Measurements from ENCODE around the gene WDR26.

The WDR26 gene

DNA sequence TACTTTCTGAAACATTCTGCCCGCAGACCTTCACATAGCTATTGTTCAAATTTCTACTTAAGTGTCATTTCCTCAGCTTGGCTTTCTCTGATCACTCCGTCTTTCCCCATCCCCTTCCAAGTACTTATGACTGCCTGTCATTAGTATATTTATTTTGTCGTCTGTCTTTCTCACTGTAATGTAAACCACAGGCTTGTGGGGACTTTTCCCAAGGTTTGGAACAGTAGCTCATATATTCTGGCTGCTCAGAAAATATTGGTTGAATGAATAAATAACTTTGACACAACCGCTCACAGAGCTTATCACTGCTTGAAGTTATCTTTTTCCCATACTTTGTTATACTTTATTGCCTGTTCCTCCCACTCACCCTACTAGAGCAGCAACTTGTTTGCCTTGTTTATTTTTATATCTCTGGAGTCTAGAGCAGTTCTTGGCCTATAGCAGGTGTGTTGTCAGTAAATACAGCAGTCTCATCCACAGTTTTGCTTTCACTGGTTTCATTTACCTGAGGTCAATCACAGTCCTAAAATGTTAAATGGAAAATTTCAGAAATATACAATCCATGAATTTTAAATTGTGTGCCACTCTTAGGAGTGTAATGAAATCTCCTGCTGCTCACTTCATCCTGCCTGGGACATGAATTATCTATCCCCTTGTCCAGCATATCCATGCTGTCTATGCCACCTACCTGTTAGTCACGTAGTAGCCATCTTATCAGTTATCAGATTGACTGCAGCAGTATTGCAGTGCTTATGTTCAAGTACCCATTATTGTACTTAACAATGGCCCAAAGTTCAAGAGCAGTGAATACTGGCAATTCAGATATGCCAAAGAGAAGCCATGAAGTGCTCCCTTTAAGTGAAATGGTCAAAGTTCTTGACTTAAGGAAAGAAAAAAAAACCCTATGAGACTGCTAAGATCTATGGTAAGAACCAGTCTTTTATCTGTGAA lies 80.3 kb downstream of the WDR26 start:
- no peak for TF ChIP-seq TAF1 (IDR thresholded peaks at IDR 0.05; ENCODE audit: borderline replicate concordance, insufficient read depth, low read length)
- TF ChIP-seq FOXP2 (optimal IDR thresholded peaks at IDR 0.05; ENCODE audit: borderline replicate concordance, extremely low read depth, extremely low read length, insufficient read depth) = no peak
- TF ChIP-seq SIN3A (IDR thresholded peaks at IDR 0.05; ENCODE audit: borderline replicate concordance, insufficient read depth, low read length) = no peak
- no peak for TF ChIP-seq POLR2AphosphoS5 (IDR thresholded peaks at IDR 0.05; ENCODE audit: low read depth, low read length)
- TF ChIP-seq, protein P1, sequence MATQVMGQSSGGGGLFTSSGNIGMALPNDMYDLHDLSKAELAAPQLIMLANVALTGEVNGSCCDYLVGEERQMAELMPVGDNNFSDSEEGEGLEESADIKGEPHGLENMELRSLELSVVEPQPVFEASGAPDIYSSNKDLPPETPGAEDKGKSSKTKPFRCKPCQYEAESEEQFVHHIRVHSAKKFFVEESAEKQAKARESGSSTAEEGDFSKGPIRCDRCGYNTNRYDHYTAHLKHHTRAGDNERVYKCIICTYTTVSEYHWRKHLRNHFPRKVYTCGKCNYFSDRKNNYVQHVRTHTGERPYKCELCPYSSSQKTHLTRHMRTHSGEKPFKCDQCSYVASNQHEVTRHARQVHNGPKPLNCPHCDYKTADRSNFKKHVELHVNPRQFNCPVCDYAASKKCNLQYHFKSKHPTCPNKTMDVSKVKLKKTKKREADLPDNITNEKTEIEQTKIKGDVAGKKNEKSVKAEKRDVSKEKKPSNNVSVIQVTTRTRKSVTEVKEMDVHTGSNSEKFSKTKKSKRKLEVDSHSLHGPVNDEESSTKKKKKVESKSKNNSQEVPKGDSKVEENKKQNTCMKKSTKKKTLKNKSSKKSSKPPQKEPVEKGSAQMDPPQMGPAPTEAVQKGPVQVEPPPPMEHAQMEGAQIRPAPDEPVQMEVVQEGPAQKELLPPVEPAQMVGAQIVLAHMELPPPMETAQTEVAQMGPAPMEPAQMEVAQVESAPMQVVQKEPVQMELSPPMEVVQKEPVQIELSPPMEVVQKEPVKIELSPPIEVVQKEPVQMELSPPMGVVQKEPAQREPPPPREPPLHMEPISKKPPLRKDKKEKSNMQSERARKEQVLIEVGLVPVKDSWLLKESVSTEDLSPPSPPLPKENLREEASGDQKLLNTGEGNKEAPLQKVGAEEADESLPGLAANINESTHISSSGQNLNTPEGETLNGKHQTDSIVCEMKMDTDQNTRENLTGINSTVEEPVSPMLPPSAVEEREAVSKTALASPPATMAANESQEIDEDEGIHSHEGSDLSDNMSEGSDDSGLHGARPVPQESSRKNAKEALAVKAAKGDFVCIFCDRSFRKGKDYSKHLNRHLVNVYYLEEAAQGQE (IDR thresholded peaks at IDR 0.05; ENCODE audit: insufficient read depth in 1 of 2, low read depth in 2 of 2, low read length in 2 of 2) = no peak

DNA sequence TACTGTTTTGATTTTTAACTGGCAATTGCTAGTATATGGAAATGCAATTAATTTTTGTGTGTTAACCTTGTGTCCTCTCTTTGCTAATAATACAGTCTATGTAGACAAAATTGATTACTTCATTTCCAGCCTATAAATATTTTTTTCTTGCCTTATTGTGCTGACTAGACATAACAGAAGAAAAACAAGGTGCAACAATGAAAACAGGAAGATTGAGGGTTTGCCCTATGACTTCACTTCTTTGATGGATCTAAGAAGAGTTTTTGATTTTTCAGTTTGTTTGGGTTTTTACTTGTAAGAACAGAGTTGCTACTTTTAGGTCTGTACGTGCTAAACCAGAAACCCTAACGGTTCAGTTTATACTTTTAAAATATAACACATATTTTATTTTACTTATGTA lies 86.5 kb downstream of the WDR26 start:
- TF ChIP-seq TAF1 (IDR thresholded peaks at IDR 0.05; ENCODE audit: borderline replicate concordance, insufficient read depth, low read length) = no peak
- TF ChIP-seq, protein P1 (IDR thresholded peaks at IDR 0.05; ENCODE audit: insufficient read depth in 1 of 2, low read depth in 2 of 2, low read length in 2 of 2) = no peak
- no peak for TF ChIP-seq FOXP2 (optimal IDR thresholded peaks at IDR 0.05; ENCODE audit: borderline replicate concordance, extremely low read depth, extremely low read length, insufficient read depth)
- no peak for TF ChIP-seq POLR2AphosphoS5 (IDR thresholded peaks at IDR 0.05; ENCODE audit: low read depth, low read length)
- no peak for TF ChIP-seq SIN3A (IDR thresholded peaks at IDR 0.05; ENCODE audit: borderline replicate concordance, insufficient read depth, low read length)

DNA sequence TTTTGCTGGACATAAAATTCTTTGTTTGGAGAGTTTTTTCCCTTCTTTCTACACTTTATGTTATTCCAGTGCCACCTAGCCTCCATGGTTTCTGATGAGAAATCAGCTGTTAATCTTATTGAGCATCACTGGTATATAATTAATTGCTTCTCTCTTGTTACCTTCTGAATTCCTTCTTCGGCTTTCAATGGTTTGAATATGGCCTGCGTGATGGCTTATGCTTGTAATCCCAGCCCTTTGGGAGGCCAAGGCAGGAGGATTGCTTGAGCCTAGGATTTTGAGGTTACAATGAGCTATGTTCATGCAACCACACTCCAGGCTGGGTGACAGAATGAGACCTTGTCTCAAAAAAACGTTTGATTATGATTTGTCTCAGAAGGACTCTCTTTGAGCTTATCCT lies 90.9 kb downstream of the WDR26 start:
- TF ChIP-seq TAF1 (IDR thresholded peaks at IDR 0.05; ENCODE audit: borderline replicate concordance, insufficient read depth, low read length) (no peak), SIN3A (IDR thresholded peaks at IDR 0.05; ENCODE audit: borderline replicate concordance, insufficient read depth, low read length) (no peak), FOXP2 (optimal IDR thresholded peaks at IDR 0.05; ENCODE audit: borderline replicate concordance, extremely low read depth, extremely low read length, insufficient read depth) (no peak), POLR2AphosphoS5 (IDR thresholded peaks at IDR 0.05; ENCODE audit: low read depth, low read length) (no peak)
- TF ChIP-seq, protein P1 (IDR thresholded peaks at IDR 0.05; ENCODE audit: insufficient read depth in 1 of 2, low read depth in 2 of 2, low read length in 2 of 2) = no peak

DNA sequence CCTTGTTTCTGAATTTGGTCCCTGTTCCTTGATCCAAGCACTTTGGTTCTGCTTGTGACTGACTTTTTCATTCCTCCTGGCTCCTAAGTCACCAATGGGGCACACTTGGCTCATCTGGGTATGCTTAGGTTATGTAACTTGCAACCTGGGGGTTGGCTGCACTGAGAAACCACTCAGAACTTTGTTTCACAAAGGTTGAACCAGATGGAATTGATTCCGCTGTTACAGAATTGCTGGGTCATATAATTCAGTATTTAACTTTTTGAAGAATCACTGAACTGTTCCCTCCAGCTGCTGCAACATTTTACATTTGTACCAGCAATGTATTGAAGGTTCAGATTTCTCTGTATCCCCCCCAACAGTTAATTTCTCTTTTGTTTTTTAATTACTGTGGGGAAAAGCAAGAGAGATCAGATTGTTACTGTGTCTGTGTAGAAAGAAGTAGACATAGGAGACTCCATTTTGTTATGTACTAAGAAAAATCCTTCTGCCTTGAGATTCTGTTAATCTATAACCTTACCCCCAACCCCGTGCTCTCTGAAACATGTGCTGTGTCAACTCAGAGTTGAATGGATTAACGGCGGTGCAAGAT lies 95.1 kb downstream of the WDR26 start:
- no peak for TF ChIP-seq SIN3A (IDR thresholded peaks at IDR 0.05; ENCODE audit: borderline replicate concordance, insufficient read depth, low read length)
- no peak for TF ChIP-seq TAF1 (IDR thresholded peaks at IDR 0.05; ENCODE audit: borderline replicate concordance, insufficient read depth, low read length)
- TF ChIP-seq, protein P1 (IDR thresholded peaks at IDR 0.05; ENCODE audit: insufficient read depth in 1 of 2, low read depth in 2 of 2, low read length in 2 of 2) = no peak
- TF ChIP-seq FOXP2 (optimal IDR thresholded peaks at IDR 0.05; ENCODE audit: borderline replicate concordance, extremely low read depth, extremely low read length, insufficient read depth) = no peak
- TF ChIP-seq POLR2AphosphoS5 (IDR thresholded peaks at IDR 0.05; ENCODE audit: low read depth, low read length) = no peak

Data from PFSK-1 (cell line).